Mesodermal cell (in vitro differentiated cells): ENCODE results near the gene IL13.

Experiments used
- H3K27ac ChIP-seq: 2 replicates; pipeline ENCODE4 v1.7.0; 2013; ENCODE audit warnings: mild to moderate bottlenecking, low read depth, low read length, moderate library complexity; ENCODE audit not compliant: severe bottlenecking
- H3K36me3 ChIP-seq: 2 replicates; pipeline ENCODE4 v1.7.1; 2013; ENCODE audit warnings: mild to moderate bottlenecking, low read length, moderate library complexity; ENCODE audit not compliant: control insufficient read depth, insufficient read depth
- H3K4me1 ChIP-seq: one replicate; pipeline ENCODE4 v1.7.1; 2013; ENCODE audit warnings: mild to moderate bottlenecking, low read length; ENCODE audit not compliant: insufficient read depth, control insufficient read depth, poor library complexity, severe bottlenecking
- H3K4me3 ChIP-seq: 2 replicates; pipeline ENCODE4 v1.7.0; 2013; ENCODE audit warnings: low read length, control low read depth, mild to moderate bottlenecking; ENCODE audit not compliant: insufficient read depth, poor library complexity, severe bottlenecking; ENCODE audit errors: extremely low read depth
- H3K9me3 ChIP-seq: 2 replicates; pipeline ENCODE4 v1.7.1; 2013; ENCODE audit warnings: mild to moderate bottlenecking, low read length, moderate library complexity; ENCODE audit not compliant: control insufficient read depth
- WGBS, 2 experiments: methylation state at CpG; one replicate each; pipeline ENCODE4 v1.1.5; 2013; ENCODE audit warnings: missing lambda C conversion rate in 2 of 2; ENCODE audit not compliant: insufficient coverage in 2 of 2; 5-methylcytosine and 5-hydroxymethylcytosine counted together

Gene IL13

DNA sequence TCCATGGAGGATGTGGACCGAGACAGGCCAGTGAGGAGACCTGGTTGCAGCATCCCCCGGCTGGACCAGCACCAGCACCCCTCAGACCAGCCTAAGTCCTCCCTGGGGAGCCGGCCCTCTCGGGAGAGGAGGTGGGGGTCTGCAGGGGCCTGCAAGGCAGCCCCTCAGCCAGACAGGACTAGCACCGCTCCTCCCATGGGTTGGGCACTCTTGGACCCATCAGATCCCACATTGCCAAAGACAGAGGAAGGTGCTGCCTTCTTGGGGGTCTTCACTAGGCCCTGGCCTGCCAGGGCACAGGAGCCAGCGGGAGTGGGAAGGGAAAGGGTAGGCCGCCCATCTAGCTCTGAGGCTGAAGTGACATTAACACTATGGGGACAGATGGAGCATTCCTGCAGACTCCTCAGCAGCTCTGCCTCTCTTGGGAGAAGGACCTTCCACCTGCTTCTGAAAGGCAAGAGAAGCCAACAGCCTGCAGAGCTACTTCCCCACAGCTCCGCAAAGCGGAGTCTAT lies 6.8 kb downstream of the IL13 start:
- no peak overlapping the region for H3K4me3 ChIP-seq
- 97% methylated on average over 4 to 6 of the region's 9 CpGs for WGBS, 2 experiments

DNA sequence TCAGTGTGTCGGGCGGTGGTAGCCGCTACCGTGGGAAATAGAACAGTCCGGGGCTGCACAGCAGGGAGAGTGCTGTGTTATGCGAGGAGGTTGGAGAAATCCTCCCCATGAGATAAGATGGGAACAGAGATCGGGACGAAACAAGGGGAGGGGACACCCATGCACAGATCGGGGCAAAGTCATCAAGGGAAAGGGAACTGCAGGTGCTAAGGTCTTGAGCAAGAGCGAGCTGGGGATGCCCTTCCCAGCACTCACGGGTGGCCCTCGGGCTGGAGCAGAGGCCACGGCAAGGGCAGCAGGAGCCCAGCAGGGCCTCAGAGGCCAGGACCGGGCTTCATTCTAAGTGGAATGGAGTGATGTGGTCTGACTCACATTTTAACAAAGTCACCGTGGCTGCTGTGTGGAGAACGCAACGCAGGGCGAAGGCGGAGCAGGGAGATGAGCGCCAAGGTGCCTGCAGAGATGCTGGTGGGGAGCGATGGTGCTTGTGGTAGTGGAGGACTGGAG lies 7.7 kb downstream of the IL13 start:
- H3K9me3 ChIP-seq: no peaks in the 10 kb centered on the region
- H3K36me3 ChIP-seq: no peaks in the 10 kb centered on the region
- H3K27ac ChIP-seq: no peak overlapping the region
- peaks cover 11% of the 10 kb centered on the region for H3K4me1 ChIP-seq
- 81 to 84% methylated on average over 19 to 20 of the region's 21 CpGs for WGBS, 2 experiments
- no peak overlapping the region for H3K4me3 ChIP-seq

More for the DNA sequence above, 6.8 kb downstream of the IL13 start:
- Histone ChIP-seq H3K36me3 (no peaks in the 10 kb centered on the region), H3K4me1 (peaks cover 11% of the 10 kb centered on the region), H3K27ac (no peak overlapping the region), H3K9me3 (no peaks in the 10 kb centered on the region)

DNA sequence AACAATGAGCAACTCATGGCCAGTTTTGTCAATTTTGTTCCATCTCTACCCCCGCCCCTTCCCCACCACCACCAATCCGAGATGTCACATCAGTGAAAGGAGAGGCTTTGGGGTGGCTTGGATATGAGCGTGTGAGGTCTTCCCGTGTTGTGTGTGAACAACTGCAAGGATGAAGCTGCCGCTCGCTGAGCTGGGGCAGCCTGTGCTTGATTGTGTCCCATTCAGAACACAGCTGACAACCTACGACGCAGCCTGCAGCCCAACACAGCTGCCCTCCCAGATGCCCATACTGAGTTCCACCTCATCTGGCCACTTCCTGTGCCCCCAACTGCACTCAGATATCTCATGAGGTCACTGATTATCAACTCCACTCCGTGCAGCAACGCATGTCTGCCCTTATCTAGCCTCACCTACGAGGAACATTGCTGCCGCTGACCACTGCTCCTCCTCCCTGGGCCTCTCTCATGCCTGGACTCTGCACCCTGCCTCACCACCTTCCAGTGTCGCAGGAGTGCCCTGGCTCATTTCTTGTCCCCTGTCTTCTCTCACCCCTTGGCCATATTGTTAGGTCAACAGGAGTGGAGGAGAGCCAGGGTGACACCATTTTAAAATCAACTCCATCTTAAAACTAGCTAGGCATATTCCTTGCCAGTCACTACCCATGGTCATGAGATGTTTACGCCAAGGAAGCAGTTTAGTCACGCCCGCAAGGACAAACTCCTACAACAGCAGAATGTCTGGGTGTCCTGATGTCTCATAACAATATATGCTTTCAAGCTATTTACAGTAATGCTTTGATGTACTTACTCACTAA lies 8.5 kb downstream of the IL13 start:
- Histone ChIP-seq H3K4me3 (no peak overlapping the region), H3K9me3 (no peaks in the 10 kb centered on the region), H3K27ac (no peak overlapping the region), H3K36me3 (no peaks in the 10 kb centered on the region), H3K4me1 (peaks cover 11% of the 10 kb centered on the region)
- WGBS, 2 experiments: 93 to 96% methylated on average over 11 to 13 of the region's 16 CpGs

DNA sequence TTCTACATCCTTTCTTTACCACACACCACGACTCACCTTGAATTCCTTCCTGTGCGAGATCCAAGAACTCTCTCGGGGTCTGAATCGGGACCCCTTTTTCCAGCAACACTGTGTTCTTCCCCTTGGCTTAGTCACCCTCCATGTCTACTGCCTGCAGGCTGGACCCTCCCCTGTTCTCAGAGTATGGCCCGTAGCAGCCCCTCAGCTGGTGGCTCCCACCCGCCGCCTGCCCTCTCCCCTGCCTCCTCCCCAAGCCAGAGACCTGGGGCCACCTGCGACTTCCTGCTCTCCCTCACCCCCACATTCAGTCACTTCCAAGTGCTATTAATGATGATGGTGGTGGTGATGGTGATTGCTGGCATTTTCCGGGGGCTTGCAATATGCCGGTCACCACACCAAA lies 9.3 kb downstream of the IL13 start:
- Histone ChIP-seq H3K4me3 (no peak overlapping the region), H3K27ac (no peak overlapping the region), H3K9me3 (no peaks in the 10 kb centered on the region), H3K36me3 (no peaks in the 10 kb centered on the region), H3K4me1 (peaks cover 11% of the 10 kb centered on the region)
- WGBS, 2 experiments: 94 to 95% methylated on average over 4 to 5 of the region's 10 CpGs

DNA sequence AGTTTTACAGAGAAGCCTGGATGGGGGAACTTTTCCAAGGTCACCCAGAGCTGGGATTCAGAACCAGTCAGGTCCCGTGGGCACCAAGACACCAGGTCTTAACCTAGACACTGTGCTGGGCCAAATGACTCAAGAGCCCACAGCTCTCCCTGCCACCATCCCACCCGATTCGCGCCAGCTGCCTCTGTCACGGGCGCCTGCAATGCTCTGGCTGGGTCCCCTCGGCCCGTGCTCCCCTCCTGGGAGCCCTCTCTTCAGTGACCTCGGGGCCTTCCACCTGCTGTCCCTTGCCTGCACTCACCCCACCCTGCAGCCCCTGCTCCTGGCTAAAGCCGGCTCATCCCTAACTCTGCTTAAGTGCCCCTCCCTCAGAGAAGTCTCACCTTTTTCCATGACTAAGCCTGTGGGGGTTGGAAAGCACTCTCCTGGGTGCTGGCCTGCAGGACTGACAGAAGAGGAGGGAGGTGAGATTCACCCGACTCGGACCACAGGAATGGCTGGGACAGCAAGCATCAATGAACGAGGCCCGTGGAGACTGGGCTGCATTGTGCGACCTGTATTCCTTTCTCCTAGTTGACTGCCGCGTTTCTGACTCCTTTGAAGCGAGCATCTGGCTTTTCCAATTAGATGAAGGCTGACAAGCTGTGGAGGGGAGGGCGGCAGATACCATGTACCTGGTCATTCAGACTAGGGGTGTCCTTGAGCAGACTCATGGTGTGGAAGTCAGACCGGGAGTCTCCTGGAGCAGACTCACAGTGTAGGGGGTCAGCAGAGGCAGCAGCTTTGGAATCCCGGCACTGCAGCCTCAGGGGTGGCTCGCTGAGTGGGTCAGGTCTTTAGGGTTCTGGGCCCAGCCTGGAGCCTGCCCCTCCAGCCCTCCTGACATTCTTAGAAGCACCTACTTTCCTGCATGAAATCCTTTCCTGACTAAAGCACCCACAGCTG lies 10.1 kb downstream of the IL13 start:
- 81 to 85% methylated on average over 21 of the region's 22 CpGs for WGBS, 2 experiments

DNA sequence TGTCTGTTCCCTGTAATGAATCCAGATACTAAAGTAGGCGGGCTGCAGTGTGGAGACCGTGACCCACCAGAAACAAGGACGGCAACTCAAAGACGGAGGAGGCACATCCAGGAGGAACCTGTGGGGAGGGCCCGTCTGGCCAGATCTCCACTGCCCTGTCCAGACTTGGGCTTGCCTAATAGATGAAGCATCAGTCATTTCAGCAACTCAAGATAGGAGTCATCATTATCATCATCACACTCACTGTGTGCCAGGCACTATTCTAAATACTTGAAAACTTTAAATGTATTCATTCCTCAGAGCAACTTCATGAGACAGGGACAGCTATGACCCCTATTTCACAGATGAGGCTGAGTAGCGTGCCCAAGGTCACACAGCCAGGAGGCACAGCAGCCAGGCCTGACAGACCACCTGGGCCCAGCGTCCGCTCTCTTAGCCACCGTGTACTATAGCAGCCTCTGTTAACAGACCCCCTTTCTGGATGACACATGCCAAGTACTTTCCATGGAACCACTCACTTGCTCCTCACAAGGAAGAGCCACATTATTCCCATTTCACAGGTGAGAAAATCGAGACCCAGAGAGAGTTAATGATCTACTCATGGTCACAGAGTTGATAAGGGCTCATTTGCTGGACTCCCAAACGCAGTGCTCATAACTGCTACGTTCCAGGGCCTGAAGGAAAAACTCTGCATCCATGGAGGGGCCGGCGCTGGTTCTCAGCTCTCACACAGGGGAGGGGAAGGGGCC lies 10.9 kb downstream of the IL13 start:
- H3K4me1 ChIP-seq: peaks cover 6% of the 10 kb centered on the region
- no peaks in the 10 kb centered on the region for H3K36me3 ChIP-seq
- H3K27ac ChIP-seq: no peak overlapping the region
- H3K4me3 ChIP-seq: no peak overlapping the region
- WGBS, 2 experiments: 91 to 92% methylated on average over 13 to 14 of the region's 14 CpGs
- no peaks in the 10 kb centered on the region for H3K9me3 ChIP-seq

More for the DNA sequence above, 10.1 kb downstream of the IL13 start:
- Histone ChIP-seq H3K27ac (no peak overlapping the region), H3K4me3 (no peak overlapping the region), H3K4me1 (peaks cover 11% of the 10 kb centered on the region), H3K9me3 (no peaks in the 10 kb centered on the region), H3K36me3 (no peaks in the 10 kb centered on the region)

DNA sequence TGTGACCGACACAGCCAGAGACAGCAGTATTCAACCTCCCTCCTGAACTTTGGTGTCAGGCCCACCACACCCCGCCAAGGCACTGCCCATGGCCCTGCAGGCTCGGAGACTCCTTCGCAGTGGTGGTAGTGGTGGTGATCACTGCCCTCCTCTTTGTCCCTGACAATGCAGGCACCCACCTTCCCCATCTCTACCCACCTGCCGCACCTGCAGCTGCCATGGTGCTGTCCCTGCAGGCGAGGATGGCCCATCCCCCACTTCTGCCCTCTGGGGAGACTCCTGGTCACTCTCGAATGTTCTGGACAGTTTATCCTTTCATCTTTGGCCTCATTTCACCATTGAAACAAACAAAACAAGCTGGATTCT lies 11.5 kb downstream of the IL13 start:
- Histone ChIP-seq H3K4me1 (peaks cover under 1% of the 10 kb centered on the region), H3K4me3 (no peak overlapping the region), H3K9me3 (no peaks in the 10 kb centered on the region), H3K27ac (no peak overlapping the region), H3K36me3 (no peaks in the 10 kb centered on the region)
- 92 to 93% methylated on average over 4 of the region's 7 CpGs for WGBS, 2 experiments

DNA sequence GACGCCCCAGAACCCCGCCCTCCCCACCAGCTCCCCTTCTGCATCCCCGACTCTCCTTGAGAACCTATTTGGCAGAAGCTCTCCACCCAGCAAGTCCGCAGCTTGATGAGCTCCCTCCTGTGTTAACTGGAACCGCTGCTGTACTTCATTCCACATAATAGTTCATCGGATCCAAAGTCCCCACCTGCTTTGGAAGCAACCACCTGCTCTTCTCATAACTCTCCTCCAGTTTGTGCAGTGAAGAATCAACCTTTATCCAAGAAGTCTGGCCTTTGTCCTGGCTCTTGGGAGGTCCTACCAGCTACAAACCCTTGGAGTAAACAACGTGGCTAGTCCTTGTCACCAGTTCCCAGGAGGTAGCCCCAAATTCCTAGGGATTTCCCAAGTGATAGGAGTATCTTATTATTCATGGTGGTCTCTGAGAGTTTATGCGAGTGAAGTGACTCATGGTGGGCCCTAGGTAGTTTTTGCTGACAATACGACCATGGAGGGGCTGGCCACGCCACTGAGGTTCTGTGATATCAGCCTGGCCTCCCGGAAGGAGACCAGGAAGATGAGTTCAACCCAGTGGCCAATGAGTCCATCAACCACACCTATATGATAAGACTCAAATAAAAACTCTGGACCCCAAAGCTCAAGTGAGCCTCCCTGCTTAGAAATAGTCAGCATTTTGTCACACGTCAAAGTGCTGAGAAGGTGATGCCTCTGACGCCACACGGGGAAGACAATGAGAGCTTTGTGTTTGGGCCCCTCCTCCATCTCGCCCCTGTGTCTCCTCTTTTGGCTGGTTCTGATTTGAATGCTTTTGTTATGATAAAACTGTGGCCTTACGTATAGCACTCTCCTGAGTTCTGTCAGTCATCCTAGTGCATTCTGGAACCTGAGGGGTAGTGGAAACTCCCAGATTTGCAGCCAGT lies 12.3 kb downstream of the IL13 start:
- no peaks in the 10 kb centered on the region for H3K36me3 ChIP-seq

DNA sequence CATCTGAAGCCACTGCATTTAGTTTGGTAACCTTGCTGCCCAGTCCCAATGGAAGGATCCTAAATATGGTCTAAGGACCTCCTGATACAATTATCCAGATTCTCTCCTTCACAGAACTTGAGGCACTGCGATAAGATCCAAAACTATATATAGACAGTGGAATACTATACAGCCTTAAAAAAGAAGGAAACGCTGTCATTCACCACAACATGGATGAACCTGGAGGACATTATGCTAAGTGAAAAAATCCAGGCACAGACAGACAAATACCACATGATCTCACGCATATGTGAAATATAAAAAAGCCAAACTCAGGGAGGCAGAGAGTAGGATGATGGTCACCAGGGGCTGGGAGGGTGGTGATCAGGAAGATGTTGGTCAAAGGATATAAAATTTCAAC lies 13.0 kb downstream of the IL13 start:
- H3K4me1 ChIP-seq: no peaks in the 10 kb centered on the region
- no peak overlapping the region for H3K4me3 ChIP-seq
- WGBS, 2 experiments: 100% methylated on average over 1 to 3 of the region's 3 CpGs
- no peak overlapping the region for H3K27ac ChIP-seq
- H3K36me3 ChIP-seq: no peaks in the 10 kb centered on the region
- H3K9me3 ChIP-seq: no peaks in the 10 kb centered on the region

More for the DNA sequence above, 12.3 kb downstream of the IL13 start:
- no peaks in the 10 kb centered on the region for H3K9me3 ChIP-seq
- no peak overlapping the region for H3K4me3 ChIP-seq
- WGBS, 2 experiments: 85 to 87% methylated on average over 10 to 13 of the region's 16 CpGs
- no peak overlapping the region for H3K27ac ChIP-seq
- H3K4me1 ChIP-seq: no peaks in the 10 kb centered on the region
